HCT116 (cell line): ENCODE results near the gene CGAS. TPM values are rescaled to one million over a fixed set of nuclear protein-coding genes. Genes with fewer than 3 reads are reported as not detected.

ENCODE experiments used
- ATAC-seq: fragments of 200-7000 bp; cut with Tn5 transposase; 2 replicates; pipeline ENCODE4 v1.9.1; 2020; ENCODE audit warnings: mild to moderate bottlenecking, moderate library complexity
- BruUV-seq: library from RNA; stranded (reverse); fragments of 400-500 nt; replicated peaks from 2 replicates; lab custom pipeline; 2021; lab: Mats Ljungman, UMichigan
- CTCF ChIA-PET: fragments of 300-600 bp; sonication (Branson Sonifier 250); formaldehyde crosslinking; loops from one replicate; lab custom pipeline; 2021; ENCODE audit warnings: antibody characterized with exemption; lab: Charles Lee
- POLR2A ChIA-PET: fragments of 300-600, 350-600 bp; sonication (Branson Sonifier 250); formaldehyde crosslinking; loops from one replicate; lab custom pipeline; 2021; ENCODE audit warnings: antibody characterized with exemption; lab: Charles Lee
- RAD21 ChIA-PET, 2 experiments: fragments of 300-600 bp; sonication (Branson Sonifier 250); formaldehyde crosslinking; loops; one replicate each; lab custom pipeline; 2023; ENCODE audit warnings: low total read pairs in 2 of 2; ENCODE audit not compliant: uncharacterized antibody in 2 of 2, unreplicated experiment in 2 of 2, low non-redundant PET in 1 of 2; lab: Charles Lee
- DNase-seq: peaks from one replicate; pipeline ENCODE4 v3.0.0-alpha.2; 2010; ENCODE audit warnings: low read depth, low spot score
- H2AFZ ChIP-seq: fragments of 200-600 bp; shearing (Covaris generic), sonication (generic); 2 replicates; pipeline ENCODE4 v1.6.1; 2017; ENCODE audit warnings: low read depth, mixed run types, mixed read lengths, antibody characterized with exemption, low read length; ENCODE audit not compliant: poor library complexity, severe bottlenecking
- H3K27ac ChIP-seq: 2 replicates; pipeline ENCODE4 v1.5.1; 2012; ENCODE audit warnings: low read depth, low read length
- H3K27me3 ChIP-seq: fragments of 200-600 bp; sonication (generic); 2 replicates; pipeline ENCODE4 v1.6.1; 2016; ENCODE audit warnings: mixed run types, low read length, mixed read lengths; ENCODE audit not compliant: insufficient read depth
- H3K36me3 ChIP-seq, 2 experiments: fragments of 200-500 bp in 1 of 2; fragments of 200-600 bp in 1 of 2; sonication (Bioruptor generic) in 1 of 2; sonication (generic) in 1 of 2; 2 replicates each; pipeline versions ENCODE4 v1.5.1 to v1.6.1; 2014 to 2016; ENCODE audit warnings: low read length in 2 of 2, inconsistent platforms in 1 of 2, mixed read lengths in 1 of 2, mixed run types in 1 of 2; ENCODE audit not compliant: insufficient read depth in 2 of 2, control insufficient read depth in 1 of 2
- H3K4me1 ChIP-seq, 2 experiments: fragments of 200-600 bp in 1 of 2; sonication (generic) in 1 of 2; 2 replicates each; pipeline versions ENCODE4 v1.5.1 to v1.6.1; 2012 to 2017; ENCODE audit warnings: low read length in 2 of 2, inconsistent platforms in 1 of 2, mild to moderate bottlenecking in 1 of 2, mixed read lengths in 1 of 2, mixed run types in 1 of 2, moderate library complexity in 1 of 2; ENCODE audit not compliant: insufficient read depth in 2 of 2, control insufficient read depth in 1 of 2
- H3K4me2 ChIP-seq: fragments of 200-600 bp; sonication (generic); 2 replicates; pipeline ENCODE4 v1.6.1; 2017; ENCODE audit warnings: mixed run types, low read length, mixed read lengths
- H3K4me3 ChIP-seq, 2 experiments: fragments of 200-600 bp in 1 of 2; sonication (generic) in 1 of 2; replicated peaks in 1 of 2; 2 replicates each; pipeline ENCODE4 v1.5.1; 2011 to 2016; ENCODE audit warnings: low read length in 2 of 2, control low read depth in 1 of 2, low read depth in 1 of 2, mild to moderate bottlenecking in 1 of 2, mixed read lengths in 1 of 2, mixed run types in 1 of 2
- H3K79me2 ChIP-seq: fragments of 200-600 bp; sonication (generic); 2 replicates; pipeline ENCODE4 v1.6.1; 2017; ENCODE audit warnings: mild to moderate bottlenecking, mixed run types, low read length, moderate library complexity, mixed read lengths; ENCODE audit not compliant: insufficient read depth
- H3K9ac ChIP-seq: fragments of 200-600 bp; sonication (generic); 2 replicates; pipeline ENCODE4 v1.6.1; 2016; ENCODE audit warnings: low read length, mixed read lengths
- H3K9me2 ChIP-seq: fragments of 200-600 bp; sonication (generic), shearing (Covaris generic); 2 replicates; pipeline ENCODE4 v1.6.1; 2017; ENCODE audit warnings: mixed run types, mild to moderate bottlenecking, moderate library complexity; ENCODE audit not compliant: insufficient read depth
- H3K9me3 ChIP-seq, 2 experiments: fragments of 200-500 bp in 1 of 2; fragments of 200-600 bp in 1 of 2; sonication (Bioruptor generic) in 1 of 2; sonication (generic) in 1 of 2; 2 replicates each; pipeline ENCODE4 v1.6.1; 2014 to 2017; ENCODE audit warnings: low read length in 2 of 2, mixed read lengths in 2 of 2, inconsistent platforms in 1 of 2, low read depth in 1 of 2, mild to moderate bottlenecking in 1 of 2, mixed run types in 1 of 2, moderate library complexity in 1 of 2; ENCODE audit not compliant: control insufficient read depth in 1 of 2, insufficient read depth in 1 of 2
- H4K20me1 ChIP-seq: fragments of 200-600 bp; sonication (generic), shearing (Covaris generic); 2 replicates; pipeline ENCODE4 v1.6.1; 2017; ENCODE audit warnings: mixed run types, mild to moderate bottlenecking, moderate library complexity; ENCODE audit not compliant: insufficient read depth
- ATF3 ChIP-seq: IDR thresholded peaks from 2 replicates; pipeline ENCODE4 v1.6.1; 2012
- CTCF ChIP-seq, 3 experiments: fragments of 200-600 bp in 1 of 3; sonication (generic) in 1 of 3; IDR thresholded peaks in 2 of 3; conservative IDR thresholded peaks in 1 of 3; 2 replicates each; pipeline ENCODE4 v1.5.1; 2012 to 2017; ENCODE audit warnings: low read depth in 2 of 3, low read length in 2 of 3, antibody characterized with exemption in 1 of 3, borderline replicate concordance in 1 of 3, control low read depth in 1 of 3, mild to moderate bottlenecking in 1 of 3, mixed read lengths in 1 of 3, mixed run types in 1 of 3, moderate library complexity in 1 of 3; ENCODE audit not compliant: insufficient read depth in 1 of 3
- EZH2 ChIP-seq: fragments of 200-600 bp; sonication (generic); IDR thresholded peaks from 2 replicates; pipeline ENCODE4 v1.6.1; 2017; ENCODE audit warnings: antibody characterized with exemption, mixed run types
- FOSL1 ChIP-seq: IDR thresholded peaks from 2 replicates; pipeline ENCODE4 v1.6.1; 2012; ENCODE audit warnings: low read depth
- RAD21 ChIP-seq: IDR thresholded peaks from 2 replicates; pipeline ENCODE4 v1.6.1; 2012; ENCODE audit warnings: low read depth, mild to moderate bottlenecking
- SP1 ChIP-seq: IDR thresholded peaks from 2 replicates; pipeline ENCODE4 v1.6.1; 2012; ENCODE audit warnings: low read depth
- YY1 ChIP-seq: IDR thresholded peaks from 2 replicates; pipeline ENCODE4 v1.6.1; 2011; ENCODE audit warnings: low read length, low read depth, moderate library complexity, mild to moderate bottlenecking; ENCODE audit not compliant: insufficient replicate concordance; ENCODE audit errors: extremely low read depth
- intact Hi-C: fragments of 100-400 bp; cut with micrococcal nuclease; formaldehyde crosslinking; loops from 2 replicates; pipeline ENCODE4 v1.10.0; 2022
- total RNA-seq: library from RNA; stranded (reverse); gene quantifications from one replicate; pipeline ENCODE4 v1.2.1, GENCODE V29; 2021; ENCODE audit not compliant: unreplicated experiment

Gene CGAS
- total RNA-seq, 1 experiment from 2014 or later = 0.27 TPM

- no peaks in the 10 kb centered on the region for H3K36me3 ChIP-seq
- CTCF ChIA-PET = interaction anchor here (1.4 kb wide), 1 partner anchor 11 kb away, joined by 4 read pairs; no protein-coding TSS in a partner anchor
- intact Hi-C loops = no loop called here
These were observed 74.9 kb downstream of the CGAS start for GRCh38 chr6:73377225-73377624.

More at GRCh38 chr6:73377225-73377624, 74.9 kb downstream of the CGAS start:
- no peaks in the 10 kb centered on the region for H3K9me3 ChIP-seq
- ChIA-PET POLR2A (interaction anchor here (2.6 kb wide), 1 partner anchor 12 kb away, joined by 10 read pairs; no protein-coding TSS in a partner anchor), RAD21 (no interaction called here)
- H3K27ac ChIP-seq = no peak overlapping the region
- no peak overlapping the region for H2AFZ ChIP-seq
- no peaks in the 10 kb centered on the region for H3K79me2 ChIP-seq
- ATAC-seq (no peak), DNase-seq (no peak)
- no peak for TF ChIP-seq FOSL1
- no peak for TF ChIP-seq YY1
- TF ChIP-seq RAD21 = no peak
- TF ChIP-seq SP1 = no peak
- TF ChIP-seq EZH2 = no peak
- TF ChIP-seq CTCF (IDR thresholded peaks at IDR 0.05 in 2 of 3, conservative IDR thresholded peaks at IDR 0.05 in 1 of 3; ENCODE audit: borderline replicate concordance in 1 of 3, insufficient read depth in 1 of 3, low read depth in 2 of 3, low read length in 2 of 3) = no peak
- no peak for TF ChIP-seq ATF3
- H3K9me2 ChIP-seq = no peaks in the 10 kb centered on the region
- H3K4me3 ChIP-seq = no peak overlapping the region
- H4K20me1 ChIP-seq = no peaks in the 10 kb centered on the region
- peaks cover 0 to under 1% of the 10 kb centered on the region in 2 experiments; a peak in 2 of 4 replicates for H3K4me1 ChIP-seq
- no peak overlapping the region for H3K9ac ChIP-seq
- H3K4me2 ChIP-seq = no peak overlapping the region
- no TSS peak for BruUV-seq
- H3K27me3 ChIP-seq = no peaks in the 10 kb centered on the region
